HepG2 (cell line): ENCODE results near the gene BPIFA1. TPM values are rescaled to one million over a fixed set of nuclear protein-coding genes. Genes with fewer than 3 reads are reported as not detected.

Experiments
- ATAC-seq: fragments of 200-7000 bp; cut with Tn5 transposase; 3 replicates; pipeline ENCODE4 v1.9.1; 2020; ENCODE audit warnings: mild to moderate bottlenecking, moderate library complexity
- BruUV-seq: library from RNA; stranded (reverse); fragments of 400-500 nt; replicated peaks from 2 replicates; lab custom pipeline; 2021; lab: Mats Ljungman, UMichigan
- CTCF ChIA-PET: fragments of 300-600 bp; formaldehyde crosslinking; extraction: SDS; loops from one replicate; lab custom pipeline; 2021; ENCODE audit warnings: low total read pairs, inconsistent platforms, low intra/inter-chr PET ratio; lab: Yijun Ruan, JAX
- POLR2A ChIA-PET: fragments of 350-600 bp; sonication (Branson Sonifier 250); formaldehyde crosslinking; loops from one replicate; lab custom pipeline; 2020; ENCODE audit warnings: antibody characterized with exemption, inconsistent platforms; lab: Yijun Ruan, JAX
- DNase-seq: peaks from one replicate; pipeline ENCODE4 v3.0.0-alpha.2; 2015; ENCODE audit warnings: low spot score
- FAIRE-seq: peaks from 3 replicates; lab custom pipeline; 2011; peaks lifted over from hg19 to GRCh38; lab: Jason Lieb, UNC
- H2AFZ ChIP-seq: one replicate; pipeline ENCODE4 v1.6.1; 2011; ENCODE audit warnings: low read length, inconsistent platforms
- H3K27ac ChIP-seq: fragments of 300-600 bp; 3 replicates; pipeline ENCODE4 v1.8.0; 2011; ENCODE audit warnings: mixed run types, mild to moderate bottlenecking, mixed read lengths, low read length, inconsistent platforms; ENCODE audit not compliant: insufficient read depth; ENCODE audit errors: extremely low read length
- H3K27me3 ChIP-seq, 2 experiments: fragments of 200-600 bp in 1 of 2; 2 replicates in 1 of 2; 3 replicates in 1 of 2; pipeline versions ENCODE4 v1.6.0 to v1.8.0; 2011; ENCODE audit warnings: low read length in 2 of 2, mild to moderate bottlenecking in 2 of 2, moderate library complexity in 2 of 2, inconsistent platforms in 1 of 2; ENCODE audit not compliant: insufficient read depth in 2 of 2, control insufficient read depth in 1 of 2
- H3K36me3 ChIP-seq, 2 experiments: fragments of 200-600 bp in 1 of 2; replicated peaks in 1 of 2; 2 replicates in 1 of 2; 3 replicates in 1 of 2; pipeline versions ENCODE4 v1.5.1 to v1.8.0; 2011; ENCODE audit warnings: low read length in 2 of 2, inconsistent platforms in 1 of 2; ENCODE audit not compliant: insufficient read depth in 2 of 2, control insufficient read depth in 1 of 2
- H3K4me1 ChIP-seq: 2 replicates; pipeline ENCODE4 v1.5.1; 2012; ENCODE audit warnings: low read length, inconsistent platforms; ENCODE audit not compliant: insufficient read depth
- H3K4me2 ChIP-seq: 2 replicates; pipeline ENCODE4 v1.6.0; 2011; ENCODE audit warnings: low read depth, low read length, inconsistent platforms
- H3K4me3 ChIP-seq, 3 experiments: fragments of 200-600 bp in 1 of 3; sonication (generic), shearing (Covaris generic) in 1 of 3; replicated peaks in 1 of 3; 2 replicates each; pipeline ENCODE4 v1.5.1; 2011 to 2016; ENCODE audit warnings: low read length in 3 of 3, inconsistent platforms in 2 of 3, low read depth in 2 of 3, mild to moderate bottlenecking in 2 of 3, control low read depth in 1 of 3, mixed read lengths in 1 of 3; ENCODE audit not compliant: insufficient read depth in 1 of 3
- H3K79me2 ChIP-seq: one replicate; pipeline ENCODE4 v1.6.1; 2011; ENCODE audit warnings: low read length, inconsistent platforms; ENCODE audit not compliant: insufficient read depth
- H3K9ac ChIP-seq: 2 replicates; pipeline ENCODE4 v1.6.0; 2011; ENCODE audit warnings: mild to moderate bottlenecking, low read depth, low read length, inconsistent platforms; ENCODE audit not compliant: insufficient read depth
- H3K9me3 ChIP-seq: 2 replicates; pipeline ENCODE4 v1.5.1; 2012; ENCODE audit warnings: mild to moderate bottlenecking, low read length
- H4K20me1 ChIP-seq: 2 replicates; pipeline ENCODE4 v1.6.0; 2011; ENCODE audit warnings: inconsistent platforms, mild to moderate bottlenecking, low read length, moderate library complexity; ENCODE audit not compliant: insufficient read depth
- PAF1 ChIP-seq: IDR thresholded peaks from 2 replicates; pipeline ENCODE4 v1.6.1; 2016; ENCODE audit warnings: missing genetic modification reagents, missing compliant biosample characterization
- PHF20 ChIP-seq: sonication (generic); formaldehyde crosslinking; IDR thresholded peaks from 2 replicates; pipeline ENCODE4 v1.5.0; 2020; ENCODE audit warnings: mild to moderate bottlenecking, missing genetic modification reagents
- POGZ ChIP-seq: sonication (generic); formaldehyde crosslinking; IDR thresholded peaks from 2 replicates; pipeline ENCODE4 v1.4.0; 2020; ENCODE audit warnings: mild to moderate bottlenecking, missing genetic modification reagents
- SAP130 ChIP-seq: IDR thresholded peaks from 2 replicates; pipeline ENCODE4 v1.6.1; 2016; ENCODE audit warnings: low read depth
- ZNF224 ChIP-seq: sonication (generic); formaldehyde crosslinking; IDR thresholded peaks from 2 replicates; pipeline ENCODE4 v1.5.0; 2020; ENCODE audit warnings: mild to moderate bottlenecking, missing genetic modification reagents
- ZNF296 ChIP-seq: sonication (generic); formaldehyde crosslinking; conservative IDR thresholded peaks from 2 replicates; pipeline ENCODE4 v1.5.0; 2020; ENCODE audit warnings: mild to moderate bottlenecking, missing genetic modification reagents
- ZNF431 ChIP-seq: sonication (generic); formaldehyde crosslinking; IDR thresholded peaks from 2 replicates; pipeline ENCODE4 v1.9.0; 2022; ENCODE audit warnings: missing genetic modification reagents, low read depth, mild to moderate bottlenecking, borderline replicate concordance
- ZNF512B ChIP-seq: sonication (generic); formaldehyde crosslinking; IDR thresholded peaks from 2 replicates; pipeline ENCODE4 v1.5.1; 2020; ENCODE audit warnings: missing genetic modification reagents, mild to moderate bottlenecking, borderline replicate concordance
- WGBS: methylation state at CpG from one replicate; pipeline ENCODE4 v1.1.6; 2017; ENCODE audit warnings: low lambda C conversion rate; 5-methylcytosine and 5-hydroxymethylcytosine counted together
- in situ Hi-C: cut with HindIII; loops from 2 replicates; pipeline ENCODE4 v1.10.0; 2017; ENCODE audit warnings: low pct_unique_long_range_greater_than_20kb; ENCODE audit not compliant: extremely low pct_ligation_motif_present
- intact Hi-C: fragments of 100-400 bp; cut with micrococcal nuclease; formaldehyde crosslinking; loops from one replicate; pipeline ENCODE4 v1.10.0; 2022; ENCODE audit not compliant: unreplicated experiment
- polyA plus RNA-seq, 8 experiments: library from polyadenylated mRNA; depleted of rRNA in 3 of 8; stranded (reverse) in 7 of 8; unstranded in 1 of 8; fragments of >200 nt; fragmentation: Illumina TruSeq in 4 of 8; extraction: Trizol in 4 of 8; gene quantifications; 2 replicates each; pipeline versions ENCODE4 v1.2.1 to v1.2.3, GENCODE V29; 2011 to 2016; ENCODE audit warnings: low read depth in 4 of 8, missing spikeins in 1 of 8, mixed read lengths in 1 of 8; ENCODE audit not compliant: insufficient read depth in 1 of 8
- total RNA-seq, 5 experiments: library from RNA; depleted of rRNA; stranded (reverse); fragments of >200 nt; fragmentation: Illumina TruSeq; extraction: Trizol; gene quantifications; 2 replicates each; pipeline ENCODE4 v1.2.3, GENCODE V29; 2016; ENCODE audit warnings: low read depth in 1 of 5

BPIFA1 gene
- total and polyA plus RNA-seq, 2 of the 13 experiments (the other 11 are each of a cell fraction or from before 2014, with no cell fraction given) = not detected

- ATAC-seq = no peak
These were observed 45.0 kb downstream of the BPIFA1 start for GRCh38 chr20:33280775-33281174.

More at GRCh38 chr20:33280775-33281174, 45.0 kb downstream of the BPIFA1 start:
- H4K20me1 ChIP-seq = no peaks in the 10 kb centered on the region
- peaks cover 7 to 18% of the 10 kb centered on the region in 2 experiments; a peak in 4 of 5 replicates for H3K27me3 ChIP-seq
- no peak for FAIRE-seq
- peak; percentile 32; the same call in 1 of the 2 replicates for TF ChIP-seq ZNF431
- 0 out of 2 replicates have a peak, but pooled peaks have one; percentile 47 for TF ChIP-seq PHF20 (CRISPR knock-in tag)
- TF ChIP-seq POGZ = 0 out of 2 replicates have a peak, but pooled peaks have one; percentile 11
- TF ChIP-seq ZNF224 (CRISPR knock-in tag) = no peak
- TF ChIP-seq PAF1 (CRISPR knock-in tag) = no peak
- TF ChIP-seq SAP130 (CRISPR knock-in tag) = no peak
- peak; percentile 83; the same call in 1 of the 2 replicates for TF ChIP-seq ZNF296 (CRISPR knock-in tag)
- 0 out of 2 replicates have a peak, but pooled peaks have one; percentile 10 for TF ChIP-seq ZNF512B
- TF ChIP-seq, all 625 proteins: peak for 5
- Histone ChIP-seq H3K4me1 (peaks cover 90% of the 10 kb centered on the region), H3K4me3 (no peak overlapping the region), H2AFZ (no peak overlapping the region), H3K27ac (no peak overlapping the region), H3K9ac (no peak overlapping the region), H3K79me2 (no peaks in the 10 kb centered on the region), H3K36me3 (no peaks in the 10 kb centered on the region), H3K9me3 (no peaks in the 10 kb centered on the region), H3K4me2 (no peak overlapping the region)
- intact Hi-C loops (no loop called here), in situ Hi-C loops (no loop called here)
- BruUV-seq = no TSS peak
- CTCF ChIA-PET = no interaction called here
- no peak for DNase-seq
- POLR2A ChIA-PET = interaction anchor here (0.6 kb wide), 1 partner anchor 858 kb away, joined by 4 read pairs; no protein-coding TSS in a partner anchor
- WGBS = 90% methylated on average over 7 of the region's 7 CpGs
